Naive thymus-derived CD4-positive, alpha-beta T cell (primary cell): ENCODE results near the gene MIA2. TPM values are rescaled to one million over a fixed set of nuclear protein-coding genes. Genes with fewer than 3 reads are reported as not detected.
"Not testable (repeated sequence)": the region's sequence is repeated elsewhere in the genome, so short reads cannot be mapped to it uniquely, and the experiment has no call there.

Source experiments
- ATAC-seq: fragments of 150-1000 bp; cut with Tn5 transposase; 2 replicates; pipeline ENCODE4 v1.10.0; 2021; ENCODE audit warnings: mild to moderate bottlenecking, moderate library complexity
- CTCF ChIA-PET: fragments of 350-600 bp; sonication (Branson Sonifier 250); formaldehyde crosslinking; loops from one replicate; lab custom pipeline; 2021; ENCODE audit warnings: antibody characterized with exemption; lab: Charles Lee
- POLR2A ChIA-PET: fragments of 350-600 bp; sonication (Branson Sonifier 250); formaldehyde crosslinking; loops from one replicate; lab custom pipeline; 2021; ENCODE audit warnings: antibody characterized with exemption, inconsistent platforms; lab: Charles Lee
- DNase-seq, 9 donors: peaks; one replicate each; pipeline versions ENCODE4 v3.0.0 to v3.0.0-alpha.2; 2020 to 2022; ENCODE audit warnings: mixed read lengths in 1 of 9
- H3K27ac ChIP-seq: one replicate; pipeline ENCODE4 v1.7.0; 2013; ENCODE audit warnings: mild to moderate bottlenecking, low read depth, low read length, moderate library complexity
- H3K27me3 ChIP-seq, 2 donors: one replicate each; pipeline ENCODE4 v1.7.0; 2013; ENCODE audit warnings: low read length in 2 of 2, mild to moderate bottlenecking in 2 of 2, moderate library complexity in 2 of 2; ENCODE audit not compliant: control insufficient read depth in 2 of 2, insufficient read depth in 2 of 2
- H3K36me3 ChIP-seq, 3 experiments: 1 replicate in 2 of 3; 2 replicates in 1 of 3; pipeline ENCODE4 v1.7.0; 2013; ENCODE audit warnings: low read length in 3 of 3, mild to moderate bottlenecking in 3 of 3, moderate library complexity in 1 of 3; ENCODE audit not compliant: insufficient read depth in 3 of 3, control insufficient read depth in 2 of 3
- H3K4me1 ChIP-seq, 2 donors: one replicate each; pipeline ENCODE4 v1.7.0; 2013; ENCODE audit warnings: low read length in 2 of 2, mild to moderate bottlenecking in 2 of 2, moderate library complexity in 1 of 2; ENCODE audit not compliant: control insufficient read depth in 2 of 2, insufficient read depth in 2 of 2
- H3K4me3 ChIP-seq: 2 replicates; pipeline ENCODE4 v1.7.0; 2013; ENCODE audit warnings: mild to moderate bottlenecking, low read length
- H3K9me3 ChIP-seq, 3 experiments: 1 replicate in 2 of 3; 2 replicates in 1 of 3; pipeline ENCODE4 v1.7.0; 2013; ENCODE audit warnings: low read length in 3 of 3; ENCODE audit not compliant: control insufficient read depth in 2 of 3
- H3K27ac Mint-ChIP-seq, 9 donors: one replicate each; pipeline ENCODE4 v1.8.0; 2020 to 2022; ENCODE audit warnings: mixed read lengths in 9 of 9, mild to moderate bottlenecking in 8 of 9, moderate library complexity in 5 of 9, inconsistent platforms in 2 of 9
- H3K27me3 Mint-ChIP-seq, 5 donors: one replicate each; pipeline ENCODE4 v1.8.0; 2021 to 2022; ENCODE audit warnings: mixed read lengths in 5 of 5, mild to moderate bottlenecking in 1 of 5
- H3K36me3 Mint-ChIP-seq, 5 donors: one replicate each; pipeline ENCODE4 v1.8.0; 2020 to 2022; ENCODE audit warnings: mixed read lengths in 5 of 5, mild to moderate bottlenecking in 3 of 5, inconsistent platforms in 1 of 5
- H3K4me1 Mint-ChIP-seq, 7 donors: one replicate each; pipeline ENCODE4 v1.8.0; 2020 to 2022; ENCODE audit warnings: mixed read lengths in 7 of 7, mild to moderate bottlenecking in 3 of 7, inconsistent platforms in 1 of 7
- H3K4me3 Mint-ChIP-seq, 10 donors: one replicate each; pipeline ENCODE4 v1.8.0; 2020 to 2022; ENCODE audit warnings: mild to moderate bottlenecking in 10 of 10, mixed read lengths in 10 of 10, moderate library complexity in 6 of 10, inconsistent platforms in 2 of 10
- H3K9me3 Mint-ChIP-seq, 11 donors: one replicate each; pipeline ENCODE4 v1.8.0; 2020 to 2022; ENCODE audit warnings: mixed read lengths in 11 of 11, mild to moderate bottlenecking in 4 of 11, inconsistent platforms in 1 of 11, moderate library complexity in 1 of 11
- intact Hi-C, 2 donors: fragments of 100-400 bp; cut with micrococcal nuclease; formaldehyde crosslinking; loops; one replicate each; pipeline ENCODE4 v1.15.1; 2023
- polyA plus RNA-seq, 2 donors: library from polyadenylated mRNA; unstranded; fragments of 300-500 nt; fragmentation: Illumina TruSeq; gene quantifications; one replicate each; pipeline ENCODE4 v1.2.3, GENCODE V29; 2021
- total RNA-seq, 6 experiments: library from RNA in 5 of 6; stranded (reverse) in 5 of 6; gene quantifications; 1 replicate in 5 of 6; 2 replicates in 1 of 6; pipeline ENCODE4 v1.2.3 and lab custom pipeline; 2021 to 2026

The MIA2 gene
- total and polyA plus RNA-seq, 7 experiments from 2014 or later = 18.4 to 30.6 (median 26.1) TPM

DNA sequence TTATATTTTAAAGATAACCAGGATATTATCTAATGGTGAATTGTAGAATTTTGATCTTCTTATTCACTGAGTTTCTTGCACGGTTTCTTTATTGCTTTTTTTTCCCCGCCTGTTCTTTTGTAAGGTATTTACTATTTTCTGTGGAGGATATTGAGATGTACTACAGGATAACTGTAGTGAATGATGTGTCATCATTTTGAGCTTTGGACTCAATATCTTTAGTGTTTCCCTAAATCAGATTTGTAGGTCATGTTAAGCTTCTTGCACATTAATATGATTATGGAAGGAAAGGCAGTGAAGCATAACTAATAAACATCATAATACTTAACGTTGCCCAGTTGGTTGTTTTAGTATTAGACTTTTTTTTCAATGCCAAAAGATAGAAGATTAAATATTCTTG lies 117.2 kb downstream of the MIA2 start:
- no peak for DNase-seq
- peaks cover 0 to 8% (median 0%) of the 10 kb centered on the region in 7 donors for H3K4me1 Mint-ChIP-seq
- intact Hi-C loops = no loop called here
- H3K36me3 Mint-ChIP-seq = peaks cover 12 to 63% (median 44%) of the 10 kb centered on the region in 5 donors
- Histone ChIP-seq H3K27ac (no peak overlapping the region), H3K27me3 (no peaks in the 10 kb centered on the region), H3K36me3 (peaks cover 0 to 33% (median 0%) of the 10 kb centered on the region in 3 experiments), H3K4me3 (no peak overlapping the region), H3K9me3 (no peaks in the 10 kb centered on the region), H3K4me1 (no peaks in the 10 kb centered on the region)
- ChIA-PET POLR2A (no interaction called here), CTCF (no interaction called here)
- no peak overlapping the region for H3K27ac Mint-ChIP-seq
- H3K4me3 Mint-ChIP-seq = no peak overlapping the region
- peaks cover 0 to 16% (median 6%) of the 10 kb centered on the region in 11 donors for H3K9me3 Mint-ChIP-seq
- no peak for ATAC-seq
- no peaks in the 10 kb centered on the region for H3K27me3 Mint-ChIP-seq

DNA sequence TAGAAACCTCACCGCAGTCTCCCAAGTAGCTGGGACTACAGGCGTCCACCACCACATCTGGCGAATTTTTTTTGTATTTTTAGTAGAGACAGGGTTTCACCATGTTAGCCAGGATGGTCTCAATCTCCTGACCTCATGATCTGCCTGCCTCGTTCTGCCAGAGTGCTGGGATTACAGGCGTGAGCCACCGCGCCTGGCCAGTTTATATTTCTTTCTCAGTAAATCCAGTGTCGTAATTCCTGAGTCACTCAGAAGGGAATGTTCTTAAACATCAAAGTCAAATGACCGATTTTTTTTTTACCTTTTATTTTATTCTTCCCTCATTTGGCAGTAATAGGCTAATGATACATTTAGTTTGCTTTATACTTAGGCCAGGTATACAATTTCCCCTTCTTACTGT lies 118.0 kb downstream of the MIA2 start:
- Mint-ChIP-seq H3K27ac (no peak overlapping the region), H3K36me3 (peaks cover 17 to 66% (median 47%) of the 10 kb centered on the region in 5 donors), H3K4me1 (peaks cover 0 to 14% (median 5%) of the 10 kb centered on the region in 7 donors), H3K27me3 (no peaks in the 10 kb centered on the region), H3K9me3 (peaks cover 0 to 16% (median 10%) of the 10 kb centered on the region in 11 donors), H3K4me3 (no peak overlapping the region)
- ChIA-PET CTCF (no interaction called here), POLR2A (no interaction called here)
- no peak for ATAC-seq
- no peak for DNase-seq
- H3K27me3 ChIP-seq = no peaks in the 10 kb centered on the region
- H3K36me3 ChIP-seq = peaks cover 0 to 27% (median 0%) of the 10 kb centered on the region in 3 experiments
- H3K4me1 ChIP-seq = no peaks in the 10 kb centered on the region
- H3K9me3 ChIP-seq = no peaks in the 10 kb centered on the region
- no peak overlapping the region for H3K4me3 ChIP-seq
- H3K27ac ChIP-seq = no peak overlapping the region
- intact Hi-C loops = no loop called here

DNA sequence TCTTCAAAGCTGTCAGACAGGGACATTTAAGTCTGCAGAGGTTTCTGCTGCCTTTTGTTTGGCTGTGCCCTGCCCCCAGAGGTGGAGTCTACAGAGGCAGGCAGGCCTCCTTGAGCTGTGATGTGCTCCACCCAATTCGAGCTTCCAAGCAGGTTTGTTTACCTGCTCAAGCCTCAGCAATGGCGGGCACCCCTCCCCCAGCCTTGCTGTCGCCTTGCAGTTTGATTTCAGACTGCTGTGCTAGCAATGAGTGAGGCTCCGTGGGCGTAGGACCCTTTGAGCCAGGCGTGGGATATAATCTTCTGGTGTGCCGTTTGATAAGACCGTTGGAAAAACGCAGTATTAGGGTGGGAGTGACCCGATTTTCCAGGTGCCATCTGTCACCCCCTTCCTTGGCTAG lies 125.4 kb downstream of the MIA2 start:
- ATAC-seq, DNase-seq, H3K27ac Mint-ChIP-seq, H3K9me3 ChIP-seq, CTCF ChIA-PET, H3K27me3 Mint-ChIP-seq, H3K4me3 Mint-ChIP-seq, intact Hi-C loops, H3K4me1 ChIP-seq, POLR2A ChIA-PET, H3K4me3 ChIP-seq, H3K27me3 ChIP-seq, H3K27ac ChIP-seq, H3K36me3 ChIP-seq: not testable (repeated sequence)
- Mint-ChIP-seq H3K36me3 (peaks cover 46 to 87% (median 78%) of the 10 kb centered on the region in 5 donors), H3K4me1 (peaks cover 4 to 33% (median 20%) of the 10 kb centered on the region in 7 donors), H3K9me3 (peaks cover 4 to 40% (median 24%) of the 10 kb centered on the region in 11 donors)

DNA sequence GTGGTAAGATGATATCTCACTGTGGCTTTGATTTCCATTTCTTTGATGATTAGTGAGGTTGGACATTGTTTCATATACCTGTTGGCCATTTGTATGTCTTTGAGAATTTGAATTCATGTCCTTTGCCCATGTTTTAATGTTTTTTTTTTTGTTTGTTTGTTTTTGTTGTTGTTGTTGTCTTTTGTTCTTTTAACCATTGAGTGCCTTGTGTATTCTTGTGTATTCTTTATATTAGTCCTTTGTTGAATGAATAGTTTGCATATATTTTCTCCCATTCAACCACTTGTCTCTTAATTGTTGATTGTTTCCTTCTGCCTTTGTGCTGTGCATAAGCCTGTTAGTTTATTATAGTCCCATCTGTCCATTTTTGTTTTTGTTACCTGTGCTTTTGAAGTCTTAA lies 126.6 kb downstream of the MIA2 start:
- H3K4me3 Mint-ChIP-seq = no peak overlapping the region
- H3K27ac Mint-ChIP-seq = peak overlapping the region in 1 of 9 donors; percentile 17
- H3K9me3 Mint-ChIP-seq = peaks cover 8 to 50% (median 35%) of the 10 kb centered on the region in 11 donors
- no peaks in the 10 kb centered on the region for H3K27me3 Mint-ChIP-seq
- DNase-seq (no peak), ATAC-seq (no peak)
- intact Hi-C loops = loop anchor here in 1 of 2 donors (10.0 kb wide), 1 partner anchor 636 kb away; no protein-coding TSS in a partner anchor
- CTCF ChIA-PET = no interaction called here
- Histone ChIP-seq H3K4me1 (no peaks in the 10 kb centered on the region), H3K4me3 (no peak overlapping the region), H3K9me3 (peaks cover 0 to 16% (median 0%) of the 10 kb centered on the region in 3 experiments), H3K27me3 (no peaks in the 10 kb centered on the region), H3K27ac (no peak overlapping the region), H3K36me3 (peaks cover 0 to 12% (median 0%) of the 10 kb centered on the region in 3 experiments)
- H3K4me1 Mint-ChIP-seq = peaks cover 4 to 33% (median 20%) of the 10 kb centered on the region in 7 donors
- H3K36me3 Mint-ChIP-seq = peaks cover 47 to 92% (median 83%) of the 10 kb centered on the region in 5 donors
- POLR2A ChIA-PET = no interaction called here

DNA sequence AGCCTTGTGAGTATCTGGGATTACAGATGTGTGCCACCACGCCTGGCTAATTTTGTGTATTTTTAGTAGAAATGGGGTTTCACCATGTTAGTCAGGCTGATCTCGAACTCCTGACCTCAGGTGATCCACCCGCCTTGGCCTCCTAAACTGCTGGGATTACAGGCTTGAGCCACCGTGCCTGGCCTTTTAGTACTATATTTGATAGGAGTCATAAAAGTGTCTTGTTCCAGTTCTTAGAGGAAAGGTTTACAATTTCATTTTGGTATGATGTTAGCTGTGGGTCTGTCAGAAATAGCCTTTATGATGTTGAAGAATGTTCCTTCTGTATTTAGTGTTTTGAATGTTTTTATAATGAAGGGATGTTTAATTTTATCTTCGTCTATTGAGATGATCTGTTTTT lies 127.8 kb downstream of the MIA2 start:
- Histone ChIP-seq H3K36me3 (peaks cover 0 to 22% (median 0%) of the 10 kb centered on the region in 3 experiments), H3K9me3 (peaks cover 0 to 16% (median 0%) of the 10 kb centered on the region in 3 experiments)
- POLR2A ChIA-PET, DNase-seq, H3K27me3 Mint-ChIP-seq, H3K4me1 ChIP-seq, H3K27me3 ChIP-seq, CTCF ChIA-PET, H3K4me3 Mint-ChIP-seq, ATAC-seq, H3K4me3 ChIP-seq, H3K27ac ChIP-seq: not testable (repeated sequence)
- intact Hi-C loops = loop anchor here in 1 of 2 donors (10.0 kb wide), 1 partner anchor 637 kb away; no protein-coding TSS in a partner anchor
- peaks cover 47 to 98% (median 85%) of the 10 kb centered on the region in 5 donors for H3K36me3 Mint-ChIP-seq
- H3K9me3 Mint-ChIP-seq = peaks cover 8 to 57% (median 39%) of the 10 kb centered on the region in 11 donors
- H3K4me1 Mint-ChIP-seq = peaks cover 4 to 28% (median 15%) of the 10 kb centered on the region in 7 donors
- H3K27ac Mint-ChIP-seq = peak overlapping the region in 1 of 9 donors; percentile 22

DNA sequence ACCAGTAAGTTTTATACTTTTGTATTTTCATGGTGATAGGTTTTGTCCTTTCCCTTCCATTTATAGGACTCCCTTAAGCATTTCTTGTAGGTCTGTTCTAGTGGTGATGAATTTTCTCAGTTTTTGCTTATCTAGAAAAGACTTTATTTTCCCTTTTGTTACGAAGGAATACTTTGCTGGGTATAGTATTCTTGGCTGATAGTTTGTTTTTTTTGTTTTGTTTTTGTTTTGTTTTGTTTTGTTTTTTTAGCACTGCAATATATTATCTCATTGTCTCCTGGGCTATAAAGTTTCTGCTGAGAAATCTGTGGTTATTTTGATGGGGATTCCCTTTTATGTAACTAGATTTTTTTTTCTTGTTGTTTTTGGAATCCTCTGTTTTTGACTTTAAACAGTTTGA lies 130.8 kb downstream of the MIA2 start:
- Histone ChIP-seq H3K9me3 (peaks cover 0 to 16% (median 0%) of the 10 kb centered on the region in 3 experiments), H3K27ac (no peak overlapping the region), H3K36me3 (peaks cover 0 to 21% (median 0%) of the 10 kb centered on the region in 3 experiments), H3K4me1 (no peaks in the 10 kb centered on the region), H3K4me3 (no peak overlapping the region), H3K27me3 (no peaks in the 10 kb centered on the region)
- Mint-ChIP-seq H3K4me3 (no peak overlapping the region), H3K4me1 (peaks cover 5 to 26% (median 10%) of the 10 kb centered on the region in 7 donors), H3K36me3 (peaks cover 32 to 75% (median 69%) of the 10 kb centered on the region in 5 donors), H3K27me3 (no peaks in the 10 kb centered on the region), H3K9me3 (peaks cover 4 to 57% (median 36%) of the 10 kb centered on the region in 11 donors), H3K27ac (no peak overlapping the region)
- no peak for ATAC-seq
- intact Hi-C loops = loop anchor here in 1 of 2 donors (10.0 kb wide), 1 partner anchor 640 kb away; no protein-coding TSS in a partner anchor
- ChIA-PET POLR2A (no interaction called here), CTCF (no interaction called here)
- DNase-seq = no peak
